A673 (cell line): ENCODE results near the gene PEX26.

Experiments
- EZH2 ChIP-seq: fragments of 200-600 bp; sonication (generic); IDR thresholded peaks from 2 replicates; pipeline ENCODE4 v1.6.1; 2017; ENCODE audit warnings: borderline replicate concordance, low read depth, mild to moderate bottlenecking, mixed read lengths, antibody characterized with exemption, low read length; ENCODE audit not compliant: poor library complexity, severe bottlenecking
- TF ChIP-seq, protein P1 (sequence below): fragments of 300-800, 200-600 bp; sonication (generic); conservative IDR thresholded peaks from 2 replicates; pipeline ENCODE4 v1.5.1; 2017; ENCODE audit warnings: low read depth, mild to moderate bottlenecking, antibody characterized with exemption, low read length, moderate library complexity, mixed read lengths

GRCh38 chr22:18154821-18155390, 77.1 kb downstream of the PEX26 start:
- TF ChIP-seq, protein P1, sequence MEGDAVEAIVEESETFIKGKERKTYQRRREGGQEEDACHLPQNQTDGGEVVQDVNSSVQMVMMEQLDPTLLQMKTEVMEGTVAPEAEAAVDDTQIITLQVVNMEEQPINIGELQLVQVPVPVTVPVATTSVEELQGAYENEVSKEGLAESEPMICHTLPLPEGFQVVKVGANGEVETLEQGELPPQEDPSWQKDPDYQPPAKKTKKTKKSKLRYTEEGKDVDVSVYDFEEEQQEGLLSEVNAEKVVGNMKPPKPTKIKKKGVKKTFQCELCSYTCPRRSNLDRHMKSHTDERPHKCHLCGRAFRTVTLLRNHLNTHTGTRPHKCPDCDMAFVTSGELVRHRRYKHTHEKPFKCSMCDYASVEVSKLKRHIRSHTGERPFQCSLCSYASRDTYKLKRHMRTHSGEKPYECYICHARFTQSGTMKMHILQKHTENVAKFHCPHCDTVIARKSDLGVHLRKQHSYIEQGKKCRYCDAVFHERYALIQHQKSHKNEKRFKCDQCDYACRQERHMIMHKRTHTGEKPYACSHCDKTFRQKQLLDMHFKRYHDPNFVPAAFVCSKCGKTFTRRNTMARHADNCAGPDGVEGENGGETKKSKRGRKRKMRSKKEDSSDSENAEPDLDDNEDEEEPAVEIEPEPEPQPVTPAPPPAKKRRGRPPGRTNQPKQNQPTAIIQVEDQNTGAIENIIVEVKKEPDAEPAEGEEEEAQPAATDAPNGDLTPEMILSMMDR: no peak
- TF ChIP-seq EZH2: no peak
